Measurements from ENCODE around the gene ABCA1. TPM values are rescaled to one million over a fixed set of nuclear protein-coding genes. Genes with fewer than 3 reads are reported as not detected.
A peak's percentile ranks its signal among the peaks of the same experiment; 100 is the strongest.

The ABCA1 gene
- total RNA-seq, 4 donors from 2014 or later = 4.9 to 23.8 (median 21.5) TPM

GRCh38 chr9:104883169-104883568, 44.8 kb downstream of the ABCA1 start:
- in situ Hi-C loops (cut with MboI; ENCODE audit: low sequenced_read_pairs in 4 of 4) = loop anchor here in 1 of 4 donors (25.0 kb wide), 1 partner anchor 529 kb away; no protein-coding TSS in a partner anchor
- intact Hi-C loops (cut with DNase I; ENCODE audit: low total_unique reads) = no loop called here
- TF ChIP-seq POLR2A (IDR thresholded peaks at IDR 0.05) = no peak
- TF ChIP-seq CTCF (IDR thresholded peaks at IDR 0.05 in 4 of 5, conservative IDR thresholded peaks at IDR 0.05 in 1 of 5) = no peak
- Histone ChIP-seq H3K27ac (no peak overlapping the region), H3K4me3 (no peak overlapping the region), H3K4me1 (peaks cover 0 to 14% of the 10 kb centered on the region in 2 donors), H3K27me3 (no peaks in the 10 kb centered on the region), H3K36me3 (peaks cover 0 to 73% of the 10 kb centered on the region in 2 donors), H3K9me3 (no peaks in the 10 kb centered on the region)
- ATAC-seq = no peak
- DNase-seq = no peak

DNA sequence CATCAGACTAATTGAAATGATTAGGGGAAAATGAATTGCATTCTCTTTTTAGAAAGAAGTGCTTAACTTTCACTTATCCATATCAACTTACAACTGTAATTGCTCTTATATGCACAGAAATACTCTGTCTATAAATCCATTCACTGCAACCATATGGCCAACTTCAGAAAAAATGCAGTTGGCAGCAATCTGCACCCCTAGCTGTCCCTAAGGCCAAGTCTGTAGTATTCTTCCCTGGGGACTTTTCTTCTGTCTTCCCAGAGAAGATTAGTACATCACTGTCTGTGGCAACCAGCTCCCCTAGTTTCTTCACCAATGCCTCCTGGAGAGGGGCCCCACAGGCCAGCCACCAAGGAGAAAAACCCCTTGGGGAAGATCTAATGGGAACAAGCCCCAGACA, 45.4 kb downstream of the ABCA1 start:
- no peak for TF ChIP-seq POLR2A (IDR thresholded peaks at IDR 0.05)
- no peak for TF ChIP-seq CTCF (IDR thresholded peaks at IDR 0.05 in 4 of 5, conservative IDR thresholded peaks at IDR 0.05 in 1 of 5)
- in situ Hi-C loops (cut with MboI; ENCODE audit: low sequenced_read_pairs in 4 of 4) = loop anchor here in 1 of 4 donors (25.0 kb wide), 1 partner anchor 530 kb away; no protein-coding TSS in a partner anchor
- ATAC-seq (no peak), DNase-seq (no peak)
- peaks cover 0 to 72% of the 10 kb centered on the region in 2 donors for H3K36me3 ChIP-seq
- H3K4me3 ChIP-seq = no peak overlapping the region
- H3K27me3 ChIP-seq = no peaks in the 10 kb centered on the region
- H3K27ac ChIP-seq = no peak overlapping the region
- peaks cover 0 to 14% of the 10 kb centered on the region in 2 donors for H3K4me1 ChIP-seq
- intact Hi-C loops (cut with DNase I; ENCODE audit: low total_unique reads) = no loop called here
- no peaks in the 10 kb centered on the region for H3K9me3 ChIP-seq

- in situ Hi-C loops (cut with MboI; ENCODE audit: low sequenced_read_pairs in 4 of 4) (loop anchor here in 1 of 4 donors (25.0 kb wide), 1 partner anchor 530 kb away; no protein-coding TSS in a partner anchor), intact Hi-C loops (cut with DNase I; ENCODE audit: low total_unique reads) (no loop called here)
- TF ChIP-seq CTCF (IDR thresholded peaks at IDR 0.05 in 4 of 5, conservative IDR thresholded peaks at IDR 0.05 in 1 of 5) (no peak), POLR2A (IDR thresholded peaks at IDR 0.05) (no peak)
- Histone ChIP-seq H3K4me1 (peaks cover 0 to 14% of the 10 kb centered on the region in 2 donors), H3K27me3 (no peaks in the 10 kb centered on the region), H3K27ac (no peak overlapping the region), H3K9me3 (no peaks in the 10 kb centered on the region), H3K36me3 (peaks cover 0 to 70% of the 10 kb centered on the region in 2 donors), H3K4me3 (no peak overlapping the region)
- ATAC-seq (no peak), DNase-seq (no peak)
These were observed 45.9 kb downstream of the ABCA1 start for GRCh38 chr9:104882086-104882485.

GRCh38 chr9:104879555-104880309, 48.2 kb downstream of the ABCA1 start:
- Histone ChIP-seq H3K9me3 (no peaks in the 10 kb centered on the region), H3K27me3 (no peaks in the 10 kb centered on the region), H3K4me1 (peaks cover 0 to 9% of the 10 kb centered on the region in 2 donors), H3K36me3 (peaks cover 0 to 46% of the 10 kb centered on the region in 2 donors), H3K4me3 (no peak overlapping the region), H3K27ac (peak overlapping the region in 3 of 4 donors; percentile 6 to 31 (median 14))
- no peak for ATAC-seq
- TF ChIP-seq CTCF (IDR thresholded peaks at IDR 0.05 in 4 of 5, conservative IDR thresholded peaks at IDR 0.05 in 1 of 5) (no peak), POLR2A (IDR thresholded peaks at IDR 0.05) (no peak)
- in situ Hi-C loops (cut with MboI; ENCODE audit: low sequenced_read_pairs in 4 of 4) = loop anchor here in 1 of 4 donors (25.0 kb wide), 1 partner anchor 533 kb away; no protein-coding TSS in a partner anchor
- intact Hi-C loops (cut with DNase I; ENCODE audit: low total_unique reads) = no loop called here
- no peak for DNase-seq
